Hepatocyte (in vitro differentiated cells): ENCODE measurements around the gene LILRA5.
"Not testable (repeated sequence)": the region's sequence is repeated elsewhere in the genome, so short reads cannot be mapped to it uniquely, and the experiment has no call there.

Source experiments
- CTCF ChIP-seq: fragments of 200-600 bp; sonication (generic); IDR thresholded peaks from 2 replicates; pipeline ENCODE4 v1.5.1; 2016; ENCODE audit warnings: antibody characterized with exemption, mild to moderate bottlenecking; ENCODE audit not compliant: poor library complexity
- EZH2 ChIP-seq: fragments of 200-600 bp; sonication (generic); IDR thresholded peaks from 2 replicates; pipeline ENCODE4 v1.6.1; 2016; ENCODE audit warnings: antibody characterized with exemption, mild to moderate bottlenecking, borderline replicate concordance
- EZH2phosphoT487 ChIP-seq: fragments of 200-600 bp; sonication (generic); IDR thresholded peaks from one replicate; pipeline ENCODE4 v1.6.1; 2018; ENCODE audit warnings: antibody characterized with exemption, mild to moderate bottlenecking, low read depth, moderate library complexity; ENCODE audit not compliant: unreplicated experiment, severe bottlenecking

- not testable (repeated sequence) for TF ChIP-seq EZH2phosphoT487, CTCF, EZH2
These were observed 27.4 kb downstream of the LILRA5 start for GRCh38 chr19:54285427-54286056.
